Omental fat pad (tissue), 4 donors: ENCODE measurements around the gene EPB41L4A. TPM values are rescaled to one million over a fixed set of nuclear protein-coding genes. Genes with fewer than 3 reads are reported as not detected.

Source experiments
- ATAC-seq: fragments of 150-250 bp; one replicate; pipeline ENCODE4 v1.9.1; 2016; ENCODE audit warnings: mild to moderate bottlenecking, moderate library complexity; ENCODE audit not compliant: low FRiP score
- DNase-seq: peaks from one replicate; pipeline ENCODE4 v3.0.0-alpha.2; 2019; ENCODE audit warnings: low spot score
- CTCF ChIP-seq, 3 donors: fragments of 450-650 bp; IDR thresholded peaks; one replicate each; pipeline ENCODE4 v1.5.1; 2016 to 2017; ENCODE audit warnings: antibody characterized with exemption in 3 of 3, mild to moderate bottlenecking in 3 of 3, moderate library complexity in 2 of 3
- total RNA-seq, 4 donors: library from RNA; depleted of rRNA; stranded (reverse); fragments of >200 nt; gene quantifications; one replicate each; pipeline ENCODE4 v1.1.0, GENCODE V29; 2016

Gene EPB41L4A
- total RNA-seq, 4 donors from 2014 or later: 17.8 to 64.3 (median 22.0) TPM

DNA sequence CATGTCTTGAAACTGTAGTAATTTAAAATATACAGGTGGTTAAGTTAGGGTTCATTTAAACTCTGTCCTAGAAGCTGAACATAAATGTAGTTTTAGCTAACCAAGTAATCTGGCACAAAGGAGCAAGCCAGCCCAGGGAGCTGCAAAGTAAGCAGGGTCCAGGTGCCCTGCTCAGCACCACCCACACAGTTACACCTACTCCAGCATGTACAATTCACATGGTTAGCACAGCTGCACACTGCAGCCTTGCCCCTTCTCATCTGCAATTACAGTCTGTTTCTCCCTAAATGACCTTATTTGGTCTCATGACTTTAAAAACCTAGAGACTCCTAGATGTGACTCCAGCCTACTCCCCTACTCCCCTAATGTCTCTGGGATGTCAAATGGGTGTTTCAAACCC, 128.4 kb downstream of the EPB41L4A start:
- ATAC-seq (no peak), DNase-seq (no peak)
- no peak for TF ChIP-seq CTCF (IDR thresholded peaks at IDR 0.05)

GRCh38 chr5:112289465-112289864, 129.6 kb downstream of the EPB41L4A start:
- DNase-seq (no peak), ATAC-seq (no peak)
- TF ChIP-seq CTCF (IDR thresholded peaks at IDR 0.05): no peak

GRCh38 chr5:112283943-112284929, 134.8 kb downstream of the EPB41L4A start:
- DNase-seq (no peak), ATAC-seq (no peak)
- TF ChIP-seq CTCF (IDR thresholded peaks at IDR 0.05): no peak

DNA sequence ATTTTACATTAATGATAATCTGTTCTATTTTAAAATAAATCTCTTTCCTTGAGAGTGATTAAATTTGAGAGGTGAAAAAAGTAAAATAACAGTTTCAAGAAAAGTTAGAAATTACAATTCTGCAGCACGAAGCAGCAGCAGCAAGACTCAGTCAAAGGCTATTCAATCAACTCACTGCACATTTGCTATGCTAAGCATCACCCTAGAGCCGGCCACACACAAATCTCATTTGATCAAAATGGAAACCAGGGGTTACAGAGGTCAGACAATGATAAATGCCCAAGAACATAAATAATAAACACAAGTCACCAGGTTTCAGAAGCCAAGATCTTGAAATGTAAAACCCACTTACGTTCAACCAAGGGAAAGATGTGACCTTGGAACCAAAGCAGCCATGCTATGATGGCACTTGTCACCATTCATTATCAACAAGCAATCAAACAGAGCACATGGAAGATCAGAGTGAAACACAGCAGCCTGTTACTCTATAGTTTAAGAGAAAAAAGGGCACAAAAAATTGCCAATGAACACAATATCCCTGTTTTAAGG, 136.0 kb downstream of the EPB41L4A start:
- TF ChIP-seq CTCF (IDR thresholded peaks at IDR 0.05): no peak
- DNase-seq (no peak), ATAC-seq (no peak)

DNA sequence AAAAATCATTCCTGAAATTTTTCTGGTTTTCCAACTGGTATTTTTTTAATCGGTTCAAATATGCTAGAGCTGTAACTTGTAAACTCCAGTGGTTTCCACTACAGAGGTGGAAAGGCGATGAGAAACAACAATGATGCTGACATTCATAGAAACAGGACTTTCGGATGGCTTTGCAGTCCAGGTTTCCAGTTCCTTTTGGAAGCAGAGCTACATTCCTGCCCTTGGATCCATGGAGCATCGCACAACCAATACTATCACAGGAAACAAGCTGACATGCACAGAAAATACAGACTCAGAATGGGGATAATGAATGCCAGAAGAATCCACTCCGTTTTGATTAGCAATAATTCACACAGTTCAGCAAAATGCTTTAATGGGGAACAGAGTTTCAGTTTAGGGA, 140.0 kb downstream of the EPB41L4A start:
- ATAC-seq: no peak
- no peak for TF ChIP-seq CTCF (IDR thresholded peaks at IDR 0.05)
- no peak for DNase-seq

DNA sequence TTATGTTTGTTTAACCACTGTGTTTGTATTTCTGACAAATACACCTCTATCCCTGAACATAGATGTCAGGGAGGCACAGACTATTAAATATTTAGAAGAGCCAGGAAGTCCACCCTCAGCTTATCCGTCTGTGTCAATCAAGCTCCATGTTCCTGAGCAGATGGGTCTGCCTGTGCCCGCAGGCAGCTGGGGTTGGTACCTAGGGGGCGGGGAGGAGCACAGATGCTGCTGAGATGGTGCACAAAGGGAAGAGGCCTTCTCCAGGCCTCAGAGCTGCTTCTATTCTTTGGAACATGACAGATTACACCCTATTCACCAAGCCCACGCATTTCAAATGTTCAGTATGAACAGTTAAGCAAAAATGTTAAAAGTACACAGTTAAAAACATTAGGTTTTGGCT, 142.1 kb downstream of the EPB41L4A start:
- ATAC-seq (no peak), DNase-seq (no peak)
- no peak for TF ChIP-seq CTCF (IDR thresholded peaks at IDR 0.05)
